Measurements from ENCODE around the gene SLC4A8. TPM values are rescaled to one million over a fixed set of nuclear protein-coding genes. Genes with fewer than 3 reads are reported as not detected.
A peak's percentile ranks its signal among the peaks of the same experiment; 100 is the strongest.

SLC4A8 gene
- total and polyA plus RNA-seq, 2 donors (not counting 3 experiments of a cell fraction or from before 2014, with no cell fraction given) = 4.7 to 9.7 TPM

DNA sequence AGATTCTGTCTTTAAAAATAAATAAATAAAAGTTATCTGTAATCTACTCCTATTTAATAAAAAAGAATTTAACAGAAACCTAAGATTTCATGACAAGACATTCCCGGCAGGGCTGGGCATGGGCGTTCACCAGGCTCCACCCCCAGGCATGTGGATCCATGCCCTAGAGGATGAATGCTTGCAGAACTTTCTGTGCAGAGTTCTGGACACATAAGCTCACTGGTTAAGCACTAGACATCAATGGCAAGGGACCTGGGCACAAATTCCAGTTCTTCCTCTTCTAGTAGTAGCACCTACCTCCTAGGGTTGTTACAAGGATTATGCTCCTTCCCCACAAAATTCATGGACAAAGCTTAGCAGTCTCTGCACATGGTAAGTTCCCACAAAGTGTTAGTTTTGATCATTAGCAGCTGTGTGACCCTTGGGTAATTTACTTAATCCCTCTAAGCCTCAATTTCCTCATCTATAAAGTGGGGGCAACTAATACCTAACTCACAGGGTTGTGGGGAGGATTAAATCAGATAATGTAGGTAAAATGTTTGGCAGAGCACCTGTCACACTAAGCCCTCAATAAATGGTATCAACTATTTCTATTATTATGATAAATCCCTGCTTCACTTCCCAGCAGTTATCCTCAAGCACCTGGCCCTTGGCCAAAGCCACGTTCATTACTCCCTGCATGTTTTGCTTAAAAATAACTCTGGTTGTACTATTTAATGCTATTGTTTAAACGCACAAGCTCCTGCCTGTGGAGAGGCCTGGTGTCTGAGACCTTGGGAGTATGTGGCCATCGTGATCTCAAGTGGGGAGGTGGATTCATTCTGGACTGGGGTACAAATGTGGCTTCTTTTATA, 43.2 kb upstream of the SLC4A8 start:
- no peak overlapping the region for H3K9ac ChIP-seq (replicated peaks; ENCODE audit: extremely low read depth, insufficient read depth, low read length)
- dilution Hi-C loops (cut with MboI; ENCODE audit: extremely low pct_ligation_motif_present, low sequenced_read_pairs) (no loop called here), intact Hi-C loops (cut with micrococcal nuclease) (no loop called here)
- no peak overlapping the region for H2AFZ ChIP-seq (ENCODE audit: low read depth, low read length)
- FAIRE-seq = no peak
- no peak overlapping the region for H3K4me3 ChIP-seq (replicated peaks in 1 of 3; ENCODE audit: insufficient read depth in 1 of 3, low read depth in 1 of 3, low read length in 3 of 3)
- no peaks in the 10 kb centered on the region for H3K79me2 ChIP-seq (ENCODE audit: control insufficient read depth, insufficient read depth, low read length)
- ChIA-PET POLR2A (no interaction called here), CTCF (interaction anchor here (1.6 kb wide), 1 partner anchor 10 kb away, joined by 4 read pairs; no protein-coding TSS in a partner anchor)
- no peak for TF ChIP-seq FOS (IDR thresholded peaks at IDR 0.05; ENCODE audit: borderline replicate concordance, insufficient read depth, low read length)
- no peak for TF ChIP-seq POLR2AphosphoS5 (IDR thresholded peaks at IDR 0.05; ENCODE audit: insufficient read depth, low read depth, low read length)
- TF ChIP-seq, protein P1, sequence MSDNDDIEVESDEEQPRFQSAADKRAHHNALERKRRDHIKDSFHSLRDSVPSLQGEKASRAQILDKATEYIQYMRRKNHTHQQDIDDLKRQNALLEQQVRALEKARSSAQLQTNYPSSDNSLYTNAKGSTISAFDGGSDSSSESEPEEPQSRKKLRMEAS (IDR thresholded peaks at IDR 0.05; ENCODE audit: insufficient read depth, insufficient read length) = no peak
- peak; percentile 68 for DNase-seq (ENCODE audit: low read depth, low spot score)
- H3K4me2 ChIP-seq (ENCODE audit: insufficient read depth, low read length) = no peak overlapping the region
- no peaks in the 10 kb centered on the region for H3K27me3 ChIP-seq (ENCODE audit: control insufficient read depth in 2 of 2, insufficient read depth in 2 of 2, low read length in 2 of 2)
- peaks cover 0 to 4% of the 10 kb centered on the region in 2 experiments for H3K36me3 ChIP-seq (ENCODE audit: control insufficient read depth in 2 of 2, extremely low read depth in 1 of 2, insufficient read depth in 2 of 2, low read length in 2 of 2)
- BruUV-seq (replicated peaks) = no TSS peak
- H3K9me1 ChIP-seq (replicated peaks; ENCODE audit: control insufficient read depth, extremely low read depth, insufficient read depth, low read length) = no peaks in the 10 kb centered on the region
- no peaks in the 10 kb centered on the region for H4K20me1 ChIP-seq (replicated peaks; ENCODE audit: control insufficient read depth, extremely low read depth, insufficient read depth, low read length)
- no peak overlapping the region for H3K27ac ChIP-seq (ENCODE audit: insufficient read depth, low read depth, low read length)
- no peaks in the 10 kb centered on the region for H3K4me1 ChIP-seq (ENCODE audit: control insufficient read depth, extremely low read depth, insufficient read depth, low read length)
- no peaks in the 10 kb centered on the region for H3K9me3 ChIP-seq (replicated peaks; ENCODE audit: control insufficient read depth, insufficient read depth, low read length)

GRCh38 chr12:51382173-51382572, 42.5 kb upstream of the SLC4A8 start:
- Histone ChIP-seq H4K20me1 (replicated peaks; ENCODE audit: control insufficient read depth, extremely low read depth, insufficient read depth, low read length) (no peaks in the 10 kb centered on the region), H3K36me3 (ENCODE audit: control insufficient read depth in 2 of 2, extremely low read depth in 1 of 2, insufficient read depth in 2 of 2, low read length in 2 of 2) (no peaks in the 10 kb centered on the region), H2AFZ (ENCODE audit: low read depth, low read length) (no peak overlapping the region), H3K79me2 (ENCODE audit: control insufficient read depth, insufficient read depth, low read length) (no peaks in the 10 kb centered on the region), H3K4me1 (ENCODE audit: control insufficient read depth, extremely low read depth, insufficient read depth, low read length) (no peaks in the 10 kb centered on the region), H3K9ac (replicated peaks; ENCODE audit: extremely low read depth, insufficient read depth, low read length) (no peak overlapping the region), H3K9me3 (replicated peaks; ENCODE audit: control insufficient read depth, insufficient read depth, low read length) (no peaks in the 10 kb centered on the region), H3K4me2 (ENCODE audit: insufficient read depth, low read length) (no peak overlapping the region), H3K27me3 (ENCODE audit: control insufficient read depth in 2 of 2, insufficient read depth in 2 of 2, low read length in 2 of 2) (no peaks in the 10 kb centered on the region), H3K9me1 (replicated peaks; ENCODE audit: control insufficient read depth, extremely low read depth, insufficient read depth, low read length) (no peaks in the 10 kb centered on the region), H3K4me3 (replicated peaks in 1 of 3; ENCODE audit: insufficient read depth in 1 of 3, low read depth in 1 of 3, low read length in 3 of 3) (no peak overlapping the region), H3K27ac (ENCODE audit: insufficient read depth, low read depth, low read length) (no peak overlapping the region)
- no TSS peak for BruUV-seq (replicated peaks)
- DNase-seq (ENCODE audit: low read depth, low spot score) (no peak), FAIRE-seq (no peak)
- intact Hi-C loops (cut with micrococcal nuclease) = no loop called here
- CTCF ChIA-PET = no interaction called here
- dilution Hi-C loops (cut with MboI; ENCODE audit: extremely low pct_ligation_motif_present, low sequenced_read_pairs) = no loop called here
- POLR2A ChIA-PET = no interaction called here
- TF ChIP-seq EZH2 (IDR thresholded peaks at IDR 0.05; ENCODE audit: borderline replicate concordance, low read depth, low read length, severe bottlenecking) (no peak), GATA2 (IDR thresholded peaks at IDR 0.05; ENCODE audit: insufficient read depth, insufficient read length, low read depth, low read length) (no peak)
- TF ChIP-seq, protein P1 (IDR thresholded peaks at IDR 0.05; ENCODE audit: insufficient read depth, insufficient read length) = no peak
